Neural cell (in vitro differentiated cells): ENCODE data around the gene ARL2. TPM values are rescaled to one million over a fixed set of nuclear protein-coding genes. Genes with fewer than 3 reads are reported as not detected.

ENCODE experiments used
- H2AFZ ChIP-seq: fragments of 200-600, 300-800 bp; sonication (generic), shearing (Covaris generic); 2 replicates; pipeline ENCODE4 v1.6.0; 2014; ENCODE audit warnings: low read depth, mild to moderate bottlenecking, antibody characterized with exemption, low read length, moderate library complexity
- H3F3A ChIP-seq: fragments of 200-600 bp; shearing (Covaris generic); 2 replicates; pipeline ENCODE4 v1.6.1; 2016; ENCODE audit warnings: mild to moderate bottlenecking, moderate library complexity, mixed read lengths, antibody characterized with exemption, low read length; ENCODE audit not compliant: insufficient read depth, poor library complexity, severe bottlenecking
- H3K27ac ChIP-seq: fragments of 200-600, 300-800 bp; sonication (generic), shearing (Covaris generic); 2 replicates; pipeline ENCODE4 v1.5.1; 2014; ENCODE audit warnings: mild to moderate bottlenecking, low read length, moderate library complexity
- H3K27me3 ChIP-seq: fragments of 300-800, 200-600 bp; sonication (generic), shearing (Covaris generic); 2 replicates; pipeline ENCODE4 v1.6.0; 2014; ENCODE audit warnings: mild to moderate bottlenecking, low read depth, low read length, moderate library complexity; ENCODE audit not compliant: insufficient read depth
- H3K36me3 ChIP-seq: fragments of 300-800, 200-600 bp; sonication (generic), shearing (Covaris generic); 2 replicates; pipeline ENCODE4 v1.5.1; 2014; ENCODE audit warnings: mild to moderate bottlenecking, antibody characterized with exemption, low read length, moderate library complexity; ENCODE audit not compliant: insufficient read depth
- H3K4me2 ChIP-seq: fragments of 300-800, 200-600 bp; sonication (generic), shearing (Covaris generic); 2 replicates; pipeline ENCODE4 v1.6.0; 2014; ENCODE audit warnings: mild to moderate bottlenecking, low read length
- H3K4me3 ChIP-seq: fragments of 300-800, 200-600 bp; sonication (generic), shearing (Covaris generic); 2 replicates; pipeline ENCODE4 v1.5.1; 2014; ENCODE audit warnings: mild to moderate bottlenecking, low read length, moderate library complexity
- H3K79me2 ChIP-seq: fragments of 200-600 bp; shearing (Covaris generic); replicated peaks from 2 replicates; pipeline ENCODE4 v1.6.0; 2014; ENCODE audit warnings: mild to moderate bottlenecking, low read length, moderate library complexity; ENCODE audit not compliant: insufficient read depth
- H3K9ac ChIP-seq: fragments of 300-800, 200-600 bp; sonication (generic), shearing (Covaris generic); 2 replicates; pipeline ENCODE4 v1.6.1; 2016; ENCODE audit warnings: mild to moderate bottlenecking, low read length, mixed read lengths
- H3K9me2 ChIP-seq: fragments of 200-600 bp; shearing (Covaris generic); 2 replicates; pipeline ENCODE4 v1.6.1; 2016; ENCODE audit warnings: mild to moderate bottlenecking, low read length, mixed read lengths; ENCODE audit not compliant: insufficient read depth
- H3K9me3 ChIP-seq: fragments of 200-600, 300-800 bp; sonication (generic), shearing (Covaris generic); 2 replicates; pipeline ENCODE4 v1.6.1; 2016; ENCODE audit warnings: mild to moderate bottlenecking, mixed run types, low read length, moderate library complexity, mixed read lengths
- H4K20me1 ChIP-seq: fragments of 200-600 bp; shearing (Covaris generic); 2 replicates; pipeline ENCODE4 v1.6.1; 2016; ENCODE audit warnings: mild to moderate bottlenecking, mixed run types; ENCODE audit not compliant: insufficient read depth
- EP300 ChIP-seq: fragments of 450-650 bp; conservative IDR thresholded peaks from 2 replicates; pipeline ENCODE4 v1.6.1; 2014; ENCODE audit warnings: antibody characterized with exemption, mild to moderate bottlenecking, moderate library complexity; ENCODE audit not compliant: poor library complexity, severe bottlenecking
- EZH2 ChIP-seq: fragments of 200-600, 300-800 bp; shearing (Covaris generic), sonication (generic); IDR thresholded peaks from 2 replicates; pipeline ENCODE4 v1.6.1; 2014; ENCODE audit warnings: antibody characterized with exemption, low read length, borderline replicate concordance, mild to moderate bottlenecking; ENCODE audit not compliant: insufficient read depth, poor library complexity, severe bottlenecking
- MXI1 ChIP-seq: fragments of 450-650 bp; conservative IDR thresholded peaks from 2 replicates; pipeline ENCODE4 v1.6.1; 2014; ENCODE audit warnings: antibody characterized with exemption, mild to moderate bottlenecking; ENCODE audit not compliant: poor library complexity, severe bottlenecking
- POLR2AphosphoS5 ChIP-seq: IDR thresholded peaks from 2 replicates; pipeline ENCODE4 v1.6.1; 2012
- RAD21 ChIP-seq: fragments of 450-650 bp; conservative IDR thresholded peaks from 2 replicates; pipeline ENCODE4 v1.6.1; 2014; ENCODE audit warnings: antibody characterized with exemption, mild to moderate bottlenecking, moderate library complexity
- SMC3 ChIP-seq: fragments of 450-650 bp; conservative IDR thresholded peaks from 2 replicates; pipeline ENCODE4 v1.6.1; 2014; ENCODE audit warnings: antibody characterized with exemption, mild to moderate bottlenecking, moderate library complexity; ENCODE audit not compliant: poor library complexity
- TAF1 ChIP-seq: IDR thresholded peaks from 2 replicates; pipeline ENCODE4 v1.6.1; 2012; ENCODE audit warnings: low read depth
- polyA plus RNA-seq: library from polyadenylated mRNA; depleted of rRNA; stranded (reverse); fragments of >200 nt; gene quantifications from 2 replicates; pipeline ENCODE4 v1.2.3, GENCODE V29; 2014
- TF ChIP-seq, protein P1 (sequence below): IDR thresholded peaks from 2 replicates; pipeline ENCODE4 v1.6.1; 2012; ENCODE audit warnings: borderline replicate concordance
- TF ChIP-seq, protein P2 (sequence below): fragments of 450-650 bp; IDR thresholded peaks from 2 replicates; pipeline ENCODE4 v1.5.1; 2014; ENCODE audit warnings: antibody characterized with exemption, mild to moderate bottlenecking, moderate library complexity; ENCODE audit not compliant: poor library complexity, severe bottlenecking

ARL2 gene
- polyA plus RNA-seq, 1 donor from 2014 or later = 158 TPM

DNA sequence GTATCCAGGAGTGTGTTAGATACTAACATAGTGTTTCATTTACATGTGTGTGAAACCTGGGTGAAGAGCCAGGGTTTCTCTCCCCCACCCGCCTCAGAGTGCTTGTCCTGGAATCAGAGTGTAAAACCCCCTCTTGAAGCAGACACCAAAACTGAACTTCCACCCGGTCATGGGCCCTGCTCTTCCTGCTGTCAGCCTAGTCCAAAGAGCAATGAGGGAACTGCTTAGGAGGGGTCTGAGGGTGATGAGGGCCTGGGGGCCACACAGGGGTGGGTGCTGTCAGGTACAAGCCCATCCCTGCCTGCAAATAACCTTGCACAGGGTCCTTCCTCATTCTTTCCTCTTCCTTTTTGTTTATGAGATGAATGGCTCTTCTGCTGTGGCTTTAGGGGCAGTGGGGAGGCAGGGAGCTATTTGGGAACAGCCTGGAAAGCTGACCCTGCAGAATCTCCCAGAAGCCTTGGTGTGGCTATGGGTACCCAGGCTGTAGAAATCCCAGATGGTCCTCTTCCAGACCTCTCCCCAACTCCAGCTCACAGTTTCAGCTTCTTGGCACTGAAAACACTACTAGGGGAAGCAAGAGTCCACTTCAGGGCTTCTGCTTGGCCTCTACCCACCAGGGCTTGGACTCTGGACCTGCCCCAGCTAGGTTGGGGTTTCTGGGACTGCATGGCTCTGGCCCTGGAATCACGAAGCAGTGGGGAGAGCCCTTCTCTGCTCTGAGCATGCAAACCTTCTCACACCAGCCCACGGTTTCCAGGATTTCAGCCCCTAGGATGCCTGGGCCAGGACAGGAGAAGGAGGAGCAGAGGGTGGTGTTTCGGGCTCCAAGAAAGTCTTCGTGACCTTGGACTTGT lies 25.7 kb upstream of the ARL2 start:
- H3K4me3 ChIP-seq = no peak overlapping the region
- no peaks in the 10 kb centered on the region for H3K36me3 ChIP-seq
- no peaks in the 10 kb centered on the region for H3K9me3 ChIP-seq
- no peaks in the 10 kb centered on the region for H4K20me1 ChIP-seq
- no peak overlapping the region for H2AFZ ChIP-seq
- no peaks in the 10 kb centered on the region for H3K79me2 ChIP-seq
- H3F3A ChIP-seq = no peaks in the 10 kb centered on the region
- no peak overlapping the region for H3K27ac ChIP-seq
- no peak overlapping the region for H3K4me2 ChIP-seq
- TF ChIP-seq, protein P1, sequence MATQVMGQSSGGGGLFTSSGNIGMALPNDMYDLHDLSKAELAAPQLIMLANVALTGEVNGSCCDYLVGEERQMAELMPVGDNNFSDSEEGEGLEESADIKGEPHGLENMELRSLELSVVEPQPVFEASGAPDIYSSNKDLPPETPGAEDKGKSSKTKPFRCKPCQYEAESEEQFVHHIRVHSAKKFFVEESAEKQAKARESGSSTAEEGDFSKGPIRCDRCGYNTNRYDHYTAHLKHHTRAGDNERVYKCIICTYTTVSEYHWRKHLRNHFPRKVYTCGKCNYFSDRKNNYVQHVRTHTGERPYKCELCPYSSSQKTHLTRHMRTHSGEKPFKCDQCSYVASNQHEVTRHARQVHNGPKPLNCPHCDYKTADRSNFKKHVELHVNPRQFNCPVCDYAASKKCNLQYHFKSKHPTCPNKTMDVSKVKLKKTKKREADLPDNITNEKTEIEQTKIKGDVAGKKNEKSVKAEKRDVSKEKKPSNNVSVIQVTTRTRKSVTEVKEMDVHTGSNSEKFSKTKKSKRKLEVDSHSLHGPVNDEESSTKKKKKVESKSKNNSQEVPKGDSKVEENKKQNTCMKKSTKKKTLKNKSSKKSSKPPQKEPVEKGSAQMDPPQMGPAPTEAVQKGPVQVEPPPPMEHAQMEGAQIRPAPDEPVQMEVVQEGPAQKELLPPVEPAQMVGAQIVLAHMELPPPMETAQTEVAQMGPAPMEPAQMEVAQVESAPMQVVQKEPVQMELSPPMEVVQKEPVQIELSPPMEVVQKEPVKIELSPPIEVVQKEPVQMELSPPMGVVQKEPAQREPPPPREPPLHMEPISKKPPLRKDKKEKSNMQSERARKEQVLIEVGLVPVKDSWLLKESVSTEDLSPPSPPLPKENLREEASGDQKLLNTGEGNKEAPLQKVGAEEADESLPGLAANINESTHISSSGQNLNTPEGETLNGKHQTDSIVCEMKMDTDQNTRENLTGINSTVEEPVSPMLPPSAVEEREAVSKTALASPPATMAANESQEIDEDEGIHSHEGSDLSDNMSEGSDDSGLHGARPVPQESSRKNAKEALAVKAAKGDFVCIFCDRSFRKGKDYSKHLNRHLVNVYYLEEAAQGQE = no peak
- no peak for TF ChIP-seq EZH2
- TF ChIP-seq RAD21 = no peak
- TF ChIP-seq POLR2AphosphoS5 = no peak
- TF ChIP-seq EP300 = no peak
- no peak for TF ChIP-seq MXI1
- TF ChIP-seq SMC3 = no peak
- TF ChIP-seq TAF1 = no peak
- TF ChIP-seq, protein P2, sequence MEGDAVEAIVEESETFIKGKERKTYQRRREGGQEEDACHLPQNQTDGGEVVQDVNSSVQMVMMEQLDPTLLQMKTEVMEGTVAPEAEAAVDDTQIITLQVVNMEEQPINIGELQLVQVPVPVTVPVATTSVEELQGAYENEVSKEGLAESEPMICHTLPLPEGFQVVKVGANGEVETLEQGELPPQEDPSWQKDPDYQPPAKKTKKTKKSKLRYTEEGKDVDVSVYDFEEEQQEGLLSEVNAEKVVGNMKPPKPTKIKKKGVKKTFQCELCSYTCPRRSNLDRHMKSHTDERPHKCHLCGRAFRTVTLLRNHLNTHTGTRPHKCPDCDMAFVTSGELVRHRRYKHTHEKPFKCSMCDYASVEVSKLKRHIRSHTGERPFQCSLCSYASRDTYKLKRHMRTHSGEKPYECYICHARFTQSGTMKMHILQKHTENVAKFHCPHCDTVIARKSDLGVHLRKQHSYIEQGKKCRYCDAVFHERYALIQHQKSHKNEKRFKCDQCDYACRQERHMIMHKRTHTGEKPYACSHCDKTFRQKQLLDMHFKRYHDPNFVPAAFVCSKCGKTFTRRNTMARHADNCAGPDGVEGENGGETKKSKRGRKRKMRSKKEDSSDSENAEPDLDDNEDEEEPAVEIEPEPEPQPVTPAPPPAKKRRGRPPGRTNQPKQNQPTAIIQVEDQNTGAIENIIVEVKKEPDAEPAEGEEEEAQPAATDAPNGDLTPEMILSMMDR = no peak
- H3K27me3 ChIP-seq = no peaks in the 10 kb centered on the region
- H3K9ac ChIP-seq = no peak overlapping the region
- no peaks in the 10 kb centered on the region for H3K9me2 ChIP-seq

DNA sequence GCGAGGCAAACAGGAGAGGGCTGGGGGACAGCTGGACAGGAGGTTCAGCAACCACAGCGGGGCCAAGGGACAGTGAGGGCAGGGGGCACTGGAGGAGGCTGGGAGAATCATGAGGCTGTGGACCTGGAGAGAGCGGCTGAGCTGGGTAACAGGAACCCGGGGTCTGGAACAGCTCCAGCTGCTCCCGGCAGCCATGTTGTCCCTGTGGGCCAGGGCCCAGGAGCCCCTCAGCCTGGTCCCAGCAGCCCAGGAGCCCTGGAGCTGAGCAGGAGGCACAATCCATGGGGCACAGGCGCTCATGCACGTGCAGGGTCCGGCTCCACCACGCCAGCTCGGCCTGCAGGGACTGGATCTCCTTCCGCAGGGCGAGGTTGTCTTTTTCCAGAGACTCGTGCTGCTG lies 24.5 kb upstream of the ARL2 start:
- H3K27ac ChIP-seq = no peak overlapping the region
- no peak overlapping the region for H3K4me2 ChIP-seq
- TF ChIP-seq RAD21 = no peak
- no peak for TF ChIP-seq MXI1
- TF ChIP-seq SMC3 = no peak
- no peak for TF ChIP-seq EP300
- no peak for TF ChIP-seq TAF1
- TF ChIP-seq, protein P1 = no peak
- TF ChIP-seq, protein P2 = no peak
- TF ChIP-seq EZH2 = no peak
- no peak for TF ChIP-seq POLR2AphosphoS5
- H4K20me1 ChIP-seq = no peaks in the 10 kb centered on the region
- no peaks in the 10 kb centered on the region for H3K79me2 ChIP-seq
- no peaks in the 10 kb centered on the region for H3K9me2 ChIP-seq
- no peaks in the 10 kb centered on the region for H3K9me3 ChIP-seq
- H3K27me3 ChIP-seq = no peaks in the 10 kb centered on the region
- H3F3A ChIP-seq = no peaks in the 10 kb centered on the region
- H3K9ac ChIP-seq = no peak overlapping the region
- H3K36me3 ChIP-seq = no peaks in the 10 kb centered on the region
- no peak overlapping the region for H3K4me3 ChIP-seq
- no peak overlapping the region for H2AFZ ChIP-seq
